GM19372 (cell line): ENCODE data around the gene RASSF8.

Experiments
- ATAC-seq: cut with Tn5 transposase; IDR thresholded peaks from one replicate; pipeline ENCODE4 v1.9.1; 2021; ENCODE audit warnings: mild to moderate bottlenecking, low read depth, moderate library complexity; ENCODE audit not compliant: unreplicated experiment

The RASSF8 gene

GRCh38 chr12:25990495-25990894 lies 32.0 kb downstream of the RASSF8 start:
- ATAC-seq = no peak

- ATAC-seq = no peak
Observed at GRCh38 chr12:25992026-25992782, 33.7 kb downstream of the RASSF8 start.

GRCh38 chr12:25993901-25994651 lies 35.6 kb downstream of the RASSF8 start:
- no peak for ATAC-seq

- ATAC-seq = no peak
Observed at GRCh38 chr12:25994901-25995625, 36.6 kb downstream of the RASSF8 start.

- no peak for ATAC-seq
Observed at GRCh38 chr12:25995906-25996305, 37.4 kb downstream of the RASSF8 start.

- no peak for ATAC-seq
Observed at GRCh38 chr12:25996677-25997076, 38.2 kb downstream of the RASSF8 start.

GRCh38 chr12:25997201-25997963 lies 38.9 kb downstream of the RASSF8 start:
- ATAC-seq = no peak

GRCh38 chr12:26000898-26001297 lies 42.4 kb downstream of the RASSF8 start:
- ATAC-seq = no peak

GRCh38 chr12:26001530-26001929 lies 43.0 kb downstream of the RASSF8 start:
- ATAC-seq = no peak

GRCh38 chr12:26003065-26003464 lies 44.6 kb downstream of the RASSF8 start:
- ATAC-seq = no peak

- no peak for ATAC-seq
Observed at GRCh38 chr12:26007566-26007965, 49.1 kb downstream of the RASSF8 start.

GRCh38 chr12:26009593-26009992 lies 51.1 kb downstream of the RASSF8 start:
- ATAC-seq = no peak

- ATAC-seq = no peak
Observed at GRCh38 chr12:26010293-26010821, 51.9 kb downstream of the RASSF8 start.

GRCh38 chr12:26011099-26011498 lies 52.6 kb downstream of the RASSF8 start:
- ATAC-seq = no peak

GRCh38 chr12:26014085-26014484 lies 55.6 kb downstream of the RASSF8 start:
- no peak for ATAC-seq

GRCh38 chr12:26016516-26016915 lies 58.0 kb downstream of the RASSF8 start:
- no peak for ATAC-seq

- no peak for ATAC-seq
Observed at GRCh38 chr12:26017484-26018211, 59.2 kb downstream of the RASSF8 start.

- no peak for ATAC-seq
Observed at GRCh38 chr12:26018926-26019325, 60.4 kb downstream of the RASSF8 start.

- ATAC-seq = no peak
Observed at GRCh38 chr12:26021534-26021933, 63.1 kb downstream of the RASSF8 start.

GRCh38 chr12:26022043-26022442 lies 63.6 kb downstream of the RASSF8 start:
- no peak for ATAC-seq
